Measurements from ENCODE around the gene OARD1.
"Not testable (repeated sequence)": the region's sequence is repeated elsewhere in the genome, so short reads cannot be mapped to it uniquely, and the experiment has no call there.

OARD1 gene

GRCh38 chr6:41027241-41027640, 44.9 kb downstream of the OARD1 start:
- DNase-seq (ENCODE audit: low read depth in 2 of 2): no peak

DNA sequence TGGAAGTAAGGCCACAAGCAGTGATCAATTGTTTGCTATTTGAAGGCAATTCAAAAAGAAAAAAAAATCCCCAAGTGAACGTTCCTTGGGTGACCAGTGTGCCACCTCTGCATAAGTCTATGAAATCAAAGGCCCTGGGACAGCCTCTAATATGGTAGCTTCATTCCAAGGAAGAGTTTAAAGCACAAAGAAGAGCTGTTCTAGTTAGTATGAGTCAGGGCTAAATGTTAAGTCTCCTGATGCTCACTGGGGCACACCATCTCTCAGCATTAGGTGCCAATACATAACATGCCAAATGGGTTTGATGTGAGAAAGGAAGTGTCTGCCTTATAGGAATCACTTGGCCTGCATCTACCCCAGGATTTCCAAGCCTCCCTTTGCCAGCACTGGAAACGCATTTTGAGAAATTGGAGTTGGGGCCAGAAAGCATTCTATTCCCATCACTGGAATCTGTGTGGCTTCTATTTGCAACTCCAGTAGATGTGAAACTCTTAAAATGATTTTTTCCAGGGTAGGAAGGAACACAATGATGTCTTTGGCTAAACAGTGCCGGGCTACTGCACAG, 46.1 kb downstream of the OARD1 start:
- DNase-seq (ENCODE audit: low read depth in 2 of 2): no peak

GRCh38 chr6:41023114-41023513, 49.0 kb downstream of the OARD1 start:
- no peak for DNase-seq (ENCODE audit: low read depth in 2 of 2)

- no peak for DNase-seq (ENCODE audit: low read depth in 2 of 2)
These were observed 49.9 kb downstream of the OARD1 start for GRCh38 chr6:41022294-41022693.

- DNase-seq (ENCODE audit: low read depth in 2 of 2): no peak
These were observed 50.3 kb downstream of the OARD1 start for GRCh38 chr6:41021832-41022231.

GRCh38 chr6:41017663-41018062, 54.5 kb downstream of the OARD1 start:
- DNase-seq (ENCODE audit: low read depth in 2 of 2): no peak

- DNase-seq (ENCODE audit: low read depth in 2 of 2): not testable (repeated sequence)
These were observed 56.3 kb downstream of the OARD1 start for GRCh38 chr6:41015860-41016259.

- DNase-seq (ENCODE audit: low read depth in 2 of 2): no peak
These were observed 57.4 kb downstream of the OARD1 start for GRCh38 chr6:41014780-41015179.

Data from stimulated activated CD8-positive, alpha-beta memory T cell treated with anti-CD3 and anti-CD28 coated beads, Interleukin-15, amount 100 ng/mL, for 48 hours (primary cell).